Peyer's patch (tissue), 4 donors: ENCODE data around the gene EFNB2. TPM values are rescaled to one million over a fixed set of nuclear protein-coding genes. Genes with fewer than 3 reads are reported as not detected.

Experiments used
- DNase-seq, 3 donors: peaks; one replicate each; pipeline ENCODE4 v3.0.0-alpha.2; 2017 to 2019
- H3K27ac ChIP-seq, 4 donors: fragments of 200-600 bp; sonication (generic); one replicate each; pipeline ENCODE4 v1.5.1; 2016 to 2019
- H3K27me3 ChIP-seq, 2 donors: fragments of 200-600 bp; sonication (generic); one replicate each; pipeline ENCODE4 v1.5.1; 2019
- H3K36me3 ChIP-seq, 3 donors: fragments of 200-600 bp; sonication (generic); one replicate each; pipeline ENCODE4 v1.5.1; 2016 to 2019
- H3K4me1 ChIP-seq, 4 donors: fragments of 200-600 bp; sonication (generic); one replicate each; pipeline ENCODE4 v1.5.1; 2016 to 2019
- H3K4me3 ChIP-seq, 4 donors: fragments of 200-600 bp; sonication (generic); 1 replicate in 3 of 4; 2 replicates in 1 of 4; pipeline ENCODE4 v1.5.1; 2016 to 2019; ENCODE audit warnings: mild to moderate bottlenecking in 1 of 4
- H3K9me3 ChIP-seq, 4 donors: fragments of 200-600 bp; sonication (generic); one replicate each; pipeline ENCODE4 v1.5.1; 2016 to 2019; ENCODE audit warnings: mild to moderate bottlenecking in 1 of 4
- CTCF ChIP-seq, 6 experiments: fragments of 450-650 bp in 4 of 6; fragments of 200-600 bp in 2 of 6; sonication (generic) in 1 of 6; IDR thresholded peaks; one replicate each; pipeline ENCODE4 v1.5.1; 2017 to 2019; ENCODE audit warnings: antibody characterized with exemption in 6 of 6, mild to moderate bottlenecking in 3 of 6, moderate library complexity in 1 of 6
- POLR2A ChIP-seq, 2 donors: fragments of 450-650 bp; IDR thresholded peaks; one replicate each; pipeline ENCODE4 v1.5.1; 2017; ENCODE audit warnings: antibody characterized with exemption in 2 of 2, mild to moderate bottlenecking in 2 of 2, moderate library complexity in 2 of 2
- total RNA-seq, 4 donors: library from RNA; depleted of rRNA; stranded (reverse); fragments of >200 nt; gene quantifications; one replicate each; pipeline ENCODE4 v1.1.0, GENCODE V29; 2016

The EFNB2 gene
- total RNA-seq, 4 donors from 2014 or later = 5.8 to 38.9 (median 30.2) TPM

- TF ChIP-seq POLR2A (IDR thresholded peaks at IDR 0.05) (no peak), CTCF (IDR thresholded peaks at IDR 0.05) (no peak)
- Histone ChIP-seq H3K4me3 (no peak overlapping the region), H3K9me3 (no peaks in the 10 kb centered on the region), H3K27me3 (no peaks in the 10 kb centered on the region), H3K27ac (no peak overlapping the region), H3K36me3 (no peaks in the 10 kb centered on the region), H3K4me1 (peaks cover 0 to 9% (median 1%) of the 10 kb centered on the region in 4 donors)
- DNase-seq = no peak
Measured at GRCh38 chr13:106526738-106527444, 8.6 kb downstream of the EFNB2 start.

GRCh38 chr13:106525865-106526264 is 9.6 kb downstream of the EFNB2 start:
- Histone ChIP-seq H3K9me3 (no peaks in the 10 kb centered on the region), H3K4me1 (peaks cover 0 to 9% (median 0%) of the 10 kb centered on the region in 4 donors), H3K36me3 (no peaks in the 10 kb centered on the region), H3K27ac (no peak overlapping the region), H3K27me3 (no peaks in the 10 kb centered on the region), H3K4me3 (no peak overlapping the region)
- TF ChIP-seq CTCF (IDR thresholded peaks at IDR 0.05) (no peak), POLR2A (IDR thresholded peaks at IDR 0.05) (no peak)
- DNase-seq = no peak

- H3K9me3 ChIP-seq = no peaks in the 10 kb centered on the region
- no peaks in the 10 kb centered on the region for H3K36me3 ChIP-seq
- H3K4me1 ChIP-seq = peaks cover 0 to 8% (median 0%) of the 10 kb centered on the region in 4 donors
- no peak overlapping the region for H3K4me3 ChIP-seq
- no peak overlapping the region for H3K27ac ChIP-seq
- TF ChIP-seq POLR2A (IDR thresholded peaks at IDR 0.05) (no peak), CTCF (IDR thresholded peaks at IDR 0.05) (no peak)
- no peaks in the 10 kb centered on the region for H3K27me3 ChIP-seq
- no peak for DNase-seq
Measured at GRCh38 chr13:106524108-106524507, 11.4 kb downstream of the EFNB2 start.

- TF ChIP-seq POLR2A (IDR thresholded peaks at IDR 0.05) = no peak
- TF ChIP-seq CTCF (IDR thresholded peaks at IDR 0.05) = no peak
- no peak overlapping the region for H3K4me3 ChIP-seq
- peaks cover 0 to 4% (median 0%) of the 10 kb centered on the region in 4 donors for H3K4me1 ChIP-seq
- no peaks in the 10 kb centered on the region for H3K9me3 ChIP-seq
- peaks cover 0 to 2% (median 0%) of the 10 kb centered on the region in 3 donors for H3K36me3 ChIP-seq
- no peaks in the 10 kb centered on the region for H3K27me3 ChIP-seq
- no peak for DNase-seq
- H3K27ac ChIP-seq = no peak overlapping the region
Measured at GRCh38 chr13:106523576-106523975, 11.9 kb downstream of the EFNB2 start.

- Histone ChIP-seq H3K4me1 (peaks cover 0 to 4% (median 0%) of the 10 kb centered on the region in 4 donors), H3K36me3 (peaks cover 0 to 6% (median 0%) of the 10 kb centered on the region in 3 donors), H3K27ac (no peak overlapping the region), H3K9me3 (no peaks in the 10 kb centered on the region), H3K4me3 (no peak overlapping the region), H3K27me3 (no peaks in the 10 kb centered on the region)
- TF ChIP-seq CTCF (IDR thresholded peaks at IDR 0.05) (no peak), POLR2A (IDR thresholded peaks at IDR 0.05) (no peak)
- no peak for DNase-seq
Measured at GRCh38 chr13:106522898-106523525, 12.4 kb downstream of the EFNB2 start.
